ENCODE results near the gene MTX1. TPM values are rescaled to one million over a fixed set of nuclear protein-coding genes. Genes with fewer than 3 reads are reported as not detected.
A peak's percentile ranks its signal among the peaks of the same experiment; 100 is the strongest.

MTX1 gene
- total and polyA plus RNA-seq, 9 of the 15 experiments (the other 6 are each of a cell fraction or from before 2014, with no cell fraction given) = 29.1 to 98.4 (median 66.9) TPM

DNA sequence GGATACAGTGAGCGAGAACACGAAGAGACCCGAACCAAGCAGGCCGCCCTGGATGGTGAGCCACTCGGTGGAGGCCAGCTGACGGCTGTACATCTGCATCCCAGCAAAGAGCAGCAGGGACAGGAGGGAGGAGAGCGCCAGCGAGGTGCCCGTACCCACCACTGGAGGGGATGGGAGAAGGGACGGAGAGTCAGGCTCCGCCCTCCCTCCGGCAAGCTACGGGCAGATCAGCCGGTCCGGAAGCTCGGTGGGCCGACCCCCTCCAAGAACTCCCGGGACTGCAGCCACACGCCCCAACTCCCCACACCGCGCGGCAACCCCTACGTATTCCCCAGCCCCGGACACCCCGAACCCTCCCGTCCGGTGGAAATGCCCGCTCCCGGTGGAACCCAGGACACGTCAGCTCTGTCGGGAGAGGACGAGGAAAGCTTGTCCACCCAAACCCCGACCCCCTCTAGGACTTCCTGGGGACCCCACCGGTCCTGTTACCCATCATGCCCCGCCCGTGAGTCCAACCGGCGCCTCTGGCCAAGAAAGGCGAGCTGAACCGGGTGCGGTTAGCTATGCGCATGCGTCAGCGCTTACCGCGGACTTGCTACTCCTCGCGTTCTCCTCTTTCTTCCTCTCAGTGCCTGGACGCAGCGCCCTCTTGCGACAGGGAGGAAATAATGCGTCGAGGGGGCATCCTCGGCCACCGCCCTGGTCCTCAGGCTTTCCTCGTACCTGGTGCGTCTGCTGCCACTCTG, 35.6 kb upstream of the MTX1 start, which contains the start of gene KRTCAP2 (continued):
- TF ChIP-seq PPARD (CRISPR knock-in tag; IDR thresholded peaks at IDR 0.05) (no peak), ZNF184 (CRISPR knock-in tag; IDR thresholded peaks at IDR 0.05) (no peak), FOSL1 (tag; conservative IDR thresholded peaks at IDR 0.05) (no peak), TEAD4 (IDR thresholded peaks at IDR 0.05; ENCODE audit: low read length) (no peak), TEAD4 (CRISPR knock-in tag; IDR thresholded peaks at IDR 0.05; ENCODE audit: borderline replicate concordance) (no peak), LCOR (CRISPR knock-in tag; IDR thresholded peaks at IDR 0.05) (peak; percentile 76), NR2C2 (CRISPR knock-in tag; IDR thresholded peaks at IDR 0.05) (0 out of 2 replicates have a peak, but pooled peaks have one; percentile 37), NR2C2 (tag; IDR thresholded peaks at IDR 0.05) (peak; percentile 64; the same call in 1 of the 2 replicates), NRF1 (conservative IDR thresholded peaks at IDR 0.05 in 1 of 2, IDR thresholded peaks at IDR 0.05 in 1 of 2) (peak; percentile 97 to 98), ELF1 (tag; IDR thresholded peaks at IDR 0.05) (peak; percentile 58; the same call in 1 of the 2 replicates), PHB2 (IDR thresholded peaks at IDR 0.05; ENCODE audit: low read depth) (no peak), BCOR (IDR thresholded peaks at IDR 0.05) (no peak), PHF20 (IDR thresholded peaks at IDR 0.05; ENCODE audit: partially characterized antibody) (peak; percentile 55), MBD2 (IDR thresholded peaks at IDR 0.05; ENCODE audit: borderline replicate concordance, low read depth) (peak; percentile 71), ZEB2 (IDR thresholded peaks at IDR 0.05) (no peak), DMBX1 (CRISPR knock-in tag; IDR thresholded peaks at IDR 0.05; ENCODE audit: borderline replicate concordance) (no peak), STAT5B (CRISPR knock-in tag; IDR thresholded peaks at IDR 0.05) (no peak), KAT8 (IDR thresholded peaks at IDR 0.05; ENCODE audit: low read depth) (no peak), CTBP1 (IDR thresholded peaks at IDR 0.05; ENCODE audit: borderline replicate concordance) (peak; percentile 90), MAZ (CRISPR knock-in tag; conservative IDR thresholded peaks at IDR 0.05 in 1 of 2, IDR thresholded peaks at IDR 0.05 in 1 of 2) (peak; percentile 19 to 78), POU5F1 (IDR thresholded peaks at IDR 0.05; ENCODE audit: borderline replicate concordance, low read depth, low read length, partially characterized antibody) (peak; percentile 56), TEAD1 (CRISPR knock-in tag; IDR thresholded peaks at IDR 0.05) (peak; percentile 65 to 71; a peak in 2 of 4 replicates), MEIS2 (IDR thresholded peaks at IDR 0.05; ENCODE audit: partially characterized antibody) (peak; percentile 88)
- TF ChIP-seq, protein P1, sequence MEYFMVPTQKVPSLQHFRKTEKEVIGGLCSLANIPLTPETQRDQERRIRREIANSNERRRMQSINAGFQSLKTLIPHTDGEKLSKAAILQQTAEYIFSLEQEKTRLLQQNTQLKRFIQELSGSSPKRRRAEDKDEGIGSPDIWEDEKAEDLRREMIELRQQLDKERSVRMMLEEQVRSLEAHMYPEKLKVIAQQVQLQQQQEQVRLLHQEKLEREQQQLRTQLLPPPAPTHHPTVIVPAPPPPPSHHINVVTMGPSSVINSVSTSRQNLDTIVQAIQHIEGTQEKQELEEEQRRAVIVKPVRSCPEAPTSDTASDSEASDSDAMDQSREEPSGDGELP (CRISPR knock-in tag; IDR thresholded peaks at IDR 0.05; ENCODE audit: borderline replicate concordance) = peak; percentile 74
- TF ChIP-seq, protein P2, sequence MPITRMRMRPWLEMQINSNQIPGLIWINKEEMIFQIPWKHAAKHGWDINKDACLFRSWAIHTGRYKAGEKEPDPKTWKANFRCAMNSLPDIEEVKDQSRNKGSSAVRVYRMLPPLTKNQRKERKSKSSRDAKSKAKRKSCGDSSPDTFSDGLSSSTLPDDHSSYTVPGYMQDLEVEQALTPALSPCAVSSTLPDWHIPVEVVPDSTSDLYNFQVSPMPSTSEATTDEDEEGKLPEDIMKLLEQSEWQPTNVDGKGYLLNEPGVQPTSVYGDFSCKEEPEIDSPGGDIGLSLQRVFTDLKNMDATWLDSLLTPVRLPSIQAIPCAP (CRISPR knock-in tag; IDR thresholded peaks at IDR 0.05; ENCODE audit: borderline replicate concordance) = no peak
- TF ChIP-seq, protein P3, sequence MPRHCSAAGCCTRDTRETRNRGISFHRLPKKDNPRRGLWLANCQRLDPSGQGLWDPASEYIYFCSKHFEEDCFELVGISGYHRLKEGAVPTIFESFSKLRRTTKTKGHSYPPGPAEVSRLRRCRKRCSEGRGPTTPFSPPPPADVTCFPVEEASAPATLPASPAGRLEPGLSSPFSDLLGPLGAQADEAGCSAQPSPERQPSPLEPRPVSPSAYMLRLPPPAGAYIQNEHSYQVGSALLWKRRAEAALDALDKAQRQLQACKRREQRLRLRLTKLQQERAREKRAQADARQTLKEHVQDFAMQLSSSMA (CRISPR knock-in tag; IDR thresholded peaks at IDR 0.05) = 0 out of 2 replicates have a peak, but pooled peaks have one; percentile 12
- TF ChIP-seq, protein P4, sequence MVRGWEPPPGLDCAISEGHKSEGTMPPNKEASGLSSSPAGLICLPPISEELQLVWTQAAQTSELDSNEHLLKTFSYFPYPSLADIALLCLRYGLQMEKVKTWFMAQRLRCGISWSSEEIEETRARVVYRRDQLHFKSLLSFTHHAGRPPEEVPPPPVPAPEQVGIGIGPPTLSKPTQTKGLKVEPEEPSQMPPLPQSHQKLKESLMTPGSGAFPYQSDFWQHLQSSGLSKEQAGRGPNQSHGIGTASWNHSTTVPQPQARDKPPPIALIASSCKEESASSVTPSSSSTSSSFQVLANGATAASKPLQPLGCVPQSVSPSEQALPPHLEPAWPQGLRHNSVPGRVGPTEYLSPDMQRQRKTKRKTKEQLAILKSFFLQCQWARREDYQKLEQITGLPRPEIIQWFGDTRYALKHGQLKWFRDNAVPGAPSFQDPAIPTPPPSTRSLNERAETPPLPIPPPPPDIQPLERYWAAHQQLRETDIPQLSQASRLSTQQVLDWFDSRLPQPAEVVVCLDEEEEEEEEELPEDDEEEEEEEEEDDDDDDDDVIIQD (CRISPR knock-in tag; IDR thresholded peaks at IDR 0.05) = no peak

Measured in K562 (cell line).